Upper lobe of left lung (tissue), 4 donors: ENCODE results near the gene CASQ2.

Source experiments
- POLR2AphosphoS5 ChIP-seq, 2 donors: sonication (generic); formaldehyde crosslinking; IDR thresholded peaks; one replicate each; pipeline ENCODE4 v1.5.1; 2017; ENCODE audit warnings: antibody characterized with exemption in 2 of 2
- TF ChIP-seq, protein P1 (sequence below), 6 experiments: fragments of 450-650 bp in 4 of 6; fragments of 200-600 bp in 2 of 6; sonication (generic) in 2 of 6; IDR thresholded peaks; one replicate each; pipeline ENCODE4 v1.5.1; 2016 to 2019; ENCODE audit warnings: antibody characterized with exemption in 6 of 6

- TF ChIP-seq, protein P1, sequence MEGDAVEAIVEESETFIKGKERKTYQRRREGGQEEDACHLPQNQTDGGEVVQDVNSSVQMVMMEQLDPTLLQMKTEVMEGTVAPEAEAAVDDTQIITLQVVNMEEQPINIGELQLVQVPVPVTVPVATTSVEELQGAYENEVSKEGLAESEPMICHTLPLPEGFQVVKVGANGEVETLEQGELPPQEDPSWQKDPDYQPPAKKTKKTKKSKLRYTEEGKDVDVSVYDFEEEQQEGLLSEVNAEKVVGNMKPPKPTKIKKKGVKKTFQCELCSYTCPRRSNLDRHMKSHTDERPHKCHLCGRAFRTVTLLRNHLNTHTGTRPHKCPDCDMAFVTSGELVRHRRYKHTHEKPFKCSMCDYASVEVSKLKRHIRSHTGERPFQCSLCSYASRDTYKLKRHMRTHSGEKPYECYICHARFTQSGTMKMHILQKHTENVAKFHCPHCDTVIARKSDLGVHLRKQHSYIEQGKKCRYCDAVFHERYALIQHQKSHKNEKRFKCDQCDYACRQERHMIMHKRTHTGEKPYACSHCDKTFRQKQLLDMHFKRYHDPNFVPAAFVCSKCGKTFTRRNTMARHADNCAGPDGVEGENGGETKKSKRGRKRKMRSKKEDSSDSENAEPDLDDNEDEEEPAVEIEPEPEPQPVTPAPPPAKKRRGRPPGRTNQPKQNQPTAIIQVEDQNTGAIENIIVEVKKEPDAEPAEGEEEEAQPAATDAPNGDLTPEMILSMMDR (IDR thresholded peaks at IDR 0.05): no peak
- no peak for TF ChIP-seq POLR2AphosphoS5 (IDR thresholded peaks at IDR 0.05)
Observed at GRCh38 chr1:115767403-115767802, 1.1 kb downstream of the CASQ2 start.
